K562 (cell line): ENCODE measurements around the gene ABCC9. TPM values are rescaled to one million over a fixed set of nuclear protein-coding genes. Genes with fewer than 3 reads are reported as not detected.
A peak's percentile ranks its signal among the peaks of the same experiment; 100 is the strongest.

Experiments
- ATAC-seq: fragments of 200-7000 bp; cut with Tn5 transposase; 3 replicates; pipeline ENCODE4 v1.9.1; 2020; ENCODE audit warnings: moderate library complexity
- BruUV-seq: library from RNA; stranded (reverse); fragments of 400-500 nt; replicated peaks from 2 replicates; lab custom pipeline; 2021; lab: Mats Ljungman, UMichigan
- CTCF ChIA-PET: fragments of 300-600 bp; formaldehyde crosslinking; extraction: SDS; loops from one replicate; lab custom pipeline; 2021; ENCODE audit warnings: low intra/inter-chr PET ratio; lab: Yijun Ruan, JAX
- POLR2A ChIA-PET: fragments of 300-600, 350-650 bp; sonication (Branson Sonifier 250); formaldehyde crosslinking; extraction: SDS; loops from one replicate; lab custom pipeline; 2021; ENCODE audit warnings: antibody characterized with exemption, inconsistent platforms; lab: Yijun Ruan, JAX
- DNase-seq, 4 experiments: peaks; one replicate each; pipeline versions ENCODE4 v3.0.0 to v3.0.0-alpha.2; 2011 to 2018; ENCODE audit warnings: low spot score in 3 of 4, mixed read lengths in 3 of 4; ENCODE audit errors: extremely low read depth in 1 of 4
- FAIRE-seq: peaks from 2 replicates; lab custom pipeline; 2011; peaks lifted over from hg19 to GRCh38; lab: Jason Lieb, UNC
- H2AFZ ChIP-seq: 2 replicates; pipeline ENCODE4 v1.6.0; 2011; ENCODE audit warnings: low read depth, low read length, control low read depth, inconsistent platforms
- H3K27ac ChIP-seq: fragments of 200-600 bp; 3 replicates; pipeline ENCODE4 v1.8.0; 2011; ENCODE audit warnings: low read depth, mild to moderate bottlenecking, control low read depth, inconsistent platforms, low read length, moderate library complexity, mixed read lengths; ENCODE audit errors: extremely low read depth
- H3K27me3 ChIP-seq, 2 experiments: fragments of 300-600 bp in 1 of 2; 2 replicates in 1 of 2; 3 replicates in 1 of 2; pipeline versions ENCODE4 v1.6.0 to v1.8.0; 2011; ENCODE audit warnings: inconsistent platforms in 2 of 2, low read length in 2 of 2, mild to moderate bottlenecking in 1 of 2, mixed read lengths in 1 of 2, moderate library complexity in 1 of 2; ENCODE audit not compliant: control insufficient read depth in 2 of 2, insufficient read depth in 2 of 2
- H3K36me3 ChIP-seq: fragments of 300-600 bp; 3 replicates; pipeline ENCODE4 v1.8.0; 2011; ENCODE audit warnings: mild to moderate bottlenecking, low read length, inconsistent platforms; ENCODE audit not compliant: control insufficient read depth, insufficient read depth
- H3K4me1 ChIP-seq, 2 experiments: fragments of 200-600 bp in 1 of 2; replicated peaks in 1 of 2; 2 replicates in 1 of 2; 3 replicates in 1 of 2; pipeline versions ENCODE4 v1.5.1 to v1.8.0; 2011; ENCODE audit warnings: inconsistent platforms in 2 of 2, low read length in 2 of 2, mild to moderate bottlenecking in 1 of 2, mixed read lengths in 1 of 2, moderate library complexity in 1 of 2; ENCODE audit not compliant: control insufficient read depth in 2 of 2, insufficient read depth in 2 of 2
- H3K4me2 ChIP-seq: 2 replicates; pipeline ENCODE4 v1.6.1; 2011; ENCODE audit warnings: low read length, control low read depth, inconsistent platforms, mixed read lengths; ENCODE audit not compliant: insufficient read depth
- H3K4me3 ChIP-seq: fragments of 200-600 bp; sonication (generic), shearing (Covaris generic); 2 replicates; pipeline ENCODE4 v1.5.1; 2016; ENCODE audit warnings: control low read depth, inconsistent platforms
- H3K79me2 ChIP-seq: fragments of 200-600 bp; 3 replicates; pipeline ENCODE4 v1.8.0; 2011; ENCODE audit warnings: low read length, inconsistent platforms; ENCODE audit not compliant: control insufficient read depth, insufficient read depth
- H3K9ac ChIP-seq, 2 experiments: 2 replicates each; pipeline versions ENCODE4 v1.6.0 to v1.6.1; 2011; ENCODE audit warnings: low read depth in 2 of 2, low read length in 2 of 2, control low read depth in 1 of 2, inconsistent platforms in 1 of 2, mild to moderate bottlenecking in 1 of 2, mixed read lengths in 1 of 2; ENCODE audit not compliant: insufficient read depth in 1 of 2
- H3K9me1 ChIP-seq: one replicate; pipeline ENCODE4 v1.6.0; 2011; ENCODE audit warnings: inconsistent platforms, mild to moderate bottlenecking, low read length, moderate library complexity; ENCODE audit not compliant: control insufficient read depth, insufficient read depth
- H3K9me3 ChIP-seq: replicated peaks from 2 replicates; pipeline ENCODE4 v1.5.1; 2011; ENCODE audit warnings: low read depth, low read length, inconsistent platforms; ENCODE audit not compliant: control insufficient read depth, insufficient read depth
- H4K20me1 ChIP-seq: replicated peaks from 2 replicates; pipeline ENCODE4 v1.6.1; 2011; ENCODE audit warnings: low read length, inconsistent platforms, mixed read lengths; ENCODE audit not compliant: control insufficient read depth, insufficient read depth
- BRCA1 ChIP-seq, 2 experiments: fragments of 450-650 bp in 1 of 2; sonication (generic) in 1 of 2; formaldehyde crosslinking in 1 of 2; IDR thresholded peaks; 2 replicates each; pipeline versions ENCODE4 v1.5.0 to v1.6.1; 2017 to 2020; ENCODE audit warnings: mild to moderate bottlenecking in 1 of 2, missing genetic modification reagents in 1 of 2
- DNMT1 ChIP-seq: fragments of 450-650 bp; IDR thresholded peaks from 2 replicates; pipeline ENCODE4 v1.6.1; 2016; ENCODE audit warnings: antibody characterized with exemption, mild to moderate bottlenecking
- FOXK1 ChIP-seq: sonication (generic); formaldehyde crosslinking; IDR thresholded peaks from 2 replicates; pipeline ENCODE4 v1.8.0; 2022; ENCODE audit warnings: missing genetic modification reagents, mild to moderate bottlenecking, borderline replicate concordance
- MCM5 ChIP-seq: fragments of 450-650 bp; IDR thresholded peaks from 2 replicates; pipeline ENCODE4 v1.6.1; 2016; ENCODE audit warnings: low read depth
- MYC ChIP-seq, 2 experiments: fragments of 250-450 bp in 1 of 2; sonication (Bioruptor Pico) in 1 of 2; IDR thresholded peaks; 2 replicates each; pipeline versions ENCODE4 v1.5.1 to v1.6.1; 2012 to 2021; ENCODE audit warnings: low read depth in 2 of 2, borderline replicate concordance in 1 of 2, improper control_type of control experiment in 1 of 2, low read length in 1 of 2, mild to moderate bottlenecking in 1 of 2, moderate library complexity in 1 of 2
- NKRF ChIP-seq: fragments of 450-650 bp; IDR thresholded peaks from 2 replicates; pipeline ENCODE4 v1.6.1; 2016; ENCODE audit warnings: borderline replicate concordance
- POLR2AphosphoS5 ChIP-seq: IDR thresholded peaks from 2 replicates; pipeline ENCODE4 v1.6.1; 2011; ENCODE audit warnings: mild to moderate bottlenecking, low read depth, low read length, moderate library complexity; ENCODE audit not compliant: control insufficient read depth, insufficient read depth
- RB1 ChIP-seq: fragments of 450-650 bp; IDR thresholded peaks from 2 replicates; pipeline ENCODE4 v1.6.1; 2017; ENCODE audit warnings: low read depth, mild to moderate bottlenecking
- RBM34 ChIP-seq: fragments of 200-400 bp; formaldehyde crosslinking; IDR thresholded peaks from 2 replicates; pipeline ENCODE4 v1.6.1; 2018; ENCODE audit warnings: low read length, borderline replicate concordance; ENCODE audit not compliant: insufficient read depth
- TCF15 ChIP-seq: fragments of 250-450 bp; sonication (Bioruptor Pico); IDR thresholded peaks from 2 replicates; pipeline ENCODE4 v1.8.0; 2022; ENCODE audit warnings: moderate library complexity, mild to moderate bottlenecking, inconsistent platforms
- XRCC5 ChIP-seq: fragments of 200-400 bp; formaldehyde crosslinking; IDR thresholded peaks from 2 replicates; pipeline ENCODE4 v1.6.1; 2017; ENCODE audit warnings: low read depth, mild to moderate bottlenecking, low read length
- ZNF398 ChIP-seq: fragments of 250-450 bp; sonication (Bioruptor Pico); IDR thresholded peaks from 2 replicates; pipeline ENCODE4 v1.8.0; 2021; ENCODE audit warnings: moderate library complexity, mild to moderate bottlenecking, inconsistent platforms
- ZNF586 ChIP-seq: fragments of 450-650 bp; formaldehyde crosslinking; conservative IDR thresholded peaks from 2 replicates; pipeline ENCODE4 v1.4.0; 2020; ENCODE audit warnings: mild to moderate bottlenecking, moderate library complexity
- WGBS: fragments of 100-300 bp; shearing (Covaris generic); methylation state at CpG from one replicate; pipeline ENCODE4 v1.1.6; 2016; ENCODE audit warnings: low coverage, mixed read lengths; ENCODE audit not compliant: insufficient coverage; ENCODE audit errors: missing lambda C conversion rate; 5-methylcytosine and 5-hydroxymethylcytosine counted together
- in situ Hi-C: fragments of 300-500 bp; cut with MboI; formaldehyde crosslinking; loops from 4 replicates; pipeline ENCODE4 v1.15.0; 2018; ENCODE audit warnings: inconsistent platforms, mixed read lengths
- intact Hi-C: fragments of 100-400 bp; cut with micrococcal nuclease; formaldehyde crosslinking; loops from 2 replicates; pipeline ENCODE4 v1.14.2; 2022
- polyA plus RNA-seq, 8 experiments: library from polyadenylated mRNA; depleted of rRNA in 4 of 8; stranded (reverse) in 5 of 8; unstranded in 3 of 8; fragments of >200 nt; fragmentation: Nextera tagmentation in 2 of 8; fragmentation: Illumina TruSeq in 1 of 8; extraction: Ambion mirVana in 2 of 8; extraction: Trizol in 1 of 8; gene quantifications; 2 replicates each; pipeline versions ENCODE4 v1.2.1 to v1.2.3, GENCODE V29; 2011 to 2014; ENCODE audit warnings: inconsistent platforms in 1 of 8, missing spikeins in 1 of 8
- total RNA-seq, 7 experiments: library from RNA; depleted of rRNA in 6 of 7; stranded (reverse); fragments of >200 nt in 6 of 7; fragmentation: Illumina TruSeq in 2 of 7; extraction: Trizol in 2 of 7; gene quantifications; 2 replicates each; pipeline versions ENCODE4 v1.2.1 to v1.2.3, GENCODE V29; 2011 to 2021; ENCODE audit warnings: low replicate concordance in 1 of 7

The ABCC9 gene
- total and polyA plus RNA-seq, 9 of the 15 experiments (the other 6 are each of a cell fraction or from before 2014, with no cell fraction given) = 0.05 to 0.40 (median 0.18) TPM

GRCh38 chr12:21773806-21774205, 167.4 kb downstream of the ABCC9 start:
- Histone ChIP-seq H2AFZ (peak overlapping the region; percentile 38; the same call in 1 of the 2 replicates), H3K9ac (peak overlapping the region in 1 of 2 experiments; percentile 41; a peak in 1 of 4 replicates), H3K4me2 (no peak overlapping the region; the same call in 1 of the 2 replicates), H3K4me1 (peaks cover 0 to 8% of the 10 kb centered on the region in 2 experiments; a peak in 3 of 5 replicates), H3K4me3 (no peak overlapping the region), H3K9me1 (no peaks in the 10 kb centered on the region), H3K27ac (peak overlapping the region; percentile 62; the same call in 2 of the 3 replicates), H3K79me2 (peaks cover 5% of the 10 kb centered on the region; the same call in 2 of the 3 replicates), H3K36me3 (no peaks in the 10 kb centered on the region; the same call in 2 of the 3 replicates), H4K20me1 (no peaks in the 10 kb centered on the region), H3K9me3 (no peaks in the 10 kb centered on the region), H3K27me3 (no peaks in the 10 kb centered on the region; a peak in 1 of 5 replicates)
- ChIA-PET POLR2A (interaction anchor here (0.6 kb wide), 1 partner anchor 1711 kb away, joined by 3 read pairs; no protein-coding TSS in a partner anchor), CTCF (no interaction called here)
- TF ChIP-seq FOXK1 (no peak), POLR2AphosphoS5 (no peak), RB1 (no peak), ZNF586 (no peak), DNMT1 (no peak), ZNF398 (CRISPR knock-in tag) (no peak), NKRF (no peak), XRCC5 (no peak), RBM34 (no peak), BRCA1 (IDR thresholded peaks at IDR 0.05) (no peak), BRCA1 (CRISPR knock-in tag; IDR thresholded peaks at IDR 0.05) (no peak), TCF15 (CRISPR knock-in tag) (no peak), MCM5 (no peak), MYC (IDR thresholded peaks at IDR 0.05; ENCODE audit: low read depth, low read length) (no peak), MYC (CRISPR knock-in tag; IDR thresholded peaks at IDR 0.05; ENCODE audit: borderline replicate concordance, low read depth) (no peak)
- intact Hi-C loops = loop anchor here (5.0 kb wide), 1 partner anchor 213 kb away; no protein-coding TSS in a partner anchor
- BruUV-seq = no TSS peak
- in situ Hi-C loops = no loop called here
- ATAC-seq (no peak), FAIRE-seq (no peak), DNase-seq (no peak)
- WGBS = 24% methylated on average over 10 of the region's 10 CpGs
